GM12801 (cell line): Measurements from ENCODE around the gene RAD51AP2.

Experiments
- CTCF ChIP-seq: IDR thresholded peaks from one replicate; pipeline ENCODE4 v1.5.1; 2011; ENCODE audit warnings: control low read depth; ENCODE audit not compliant: insufficient read length; ENCODE audit errors: extremely low read depth

Gene RAD51AP2

DNA sequence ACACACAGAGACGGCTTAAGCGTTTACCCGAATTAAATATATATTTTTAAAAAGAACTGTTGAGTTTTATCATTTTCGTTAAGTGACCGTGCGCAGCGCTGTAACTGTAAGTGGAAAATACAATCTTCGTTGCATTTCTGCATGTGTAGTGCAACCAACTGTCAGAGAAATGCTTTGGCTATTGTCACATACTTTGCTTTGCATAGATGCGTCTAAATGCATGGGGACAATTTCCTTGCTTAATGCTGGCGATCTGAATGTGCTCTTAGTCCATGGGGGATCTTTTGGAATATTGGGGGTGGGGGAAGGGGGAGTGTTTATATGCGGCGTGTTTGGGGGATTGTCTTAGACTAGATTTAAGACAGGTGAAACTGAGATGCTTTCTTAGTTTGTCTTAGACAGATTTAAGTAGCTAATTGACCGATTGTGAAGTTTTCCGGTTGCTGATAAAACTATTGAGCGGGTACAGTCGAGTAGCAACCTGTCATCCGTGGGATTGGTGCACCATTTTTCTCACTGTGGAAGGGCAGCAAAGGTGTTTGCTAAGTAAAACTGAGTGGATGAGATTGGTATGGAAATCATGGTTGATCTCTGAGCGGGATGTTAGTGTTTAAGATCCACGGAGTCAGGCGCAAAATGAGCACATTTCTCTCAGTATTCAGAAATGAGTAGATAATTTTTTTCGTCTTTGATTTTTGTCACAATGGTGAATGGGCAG is 22.7 kb upstream of the RAD51AP2 start:
- no peak for TF ChIP-seq CTCF

GRCh38 chr2:17540093-17540812 is 22.0 kb upstream of the RAD51AP2 start, which contains the start of gene VSNL1:
Gene VSNL1, plus strand, starts transcription at chr2:17540696. Its CDS starts 51,379 bp downstream, at chr2:17592075.
- TF ChIP-seq CTCF: no peak

DNA sequence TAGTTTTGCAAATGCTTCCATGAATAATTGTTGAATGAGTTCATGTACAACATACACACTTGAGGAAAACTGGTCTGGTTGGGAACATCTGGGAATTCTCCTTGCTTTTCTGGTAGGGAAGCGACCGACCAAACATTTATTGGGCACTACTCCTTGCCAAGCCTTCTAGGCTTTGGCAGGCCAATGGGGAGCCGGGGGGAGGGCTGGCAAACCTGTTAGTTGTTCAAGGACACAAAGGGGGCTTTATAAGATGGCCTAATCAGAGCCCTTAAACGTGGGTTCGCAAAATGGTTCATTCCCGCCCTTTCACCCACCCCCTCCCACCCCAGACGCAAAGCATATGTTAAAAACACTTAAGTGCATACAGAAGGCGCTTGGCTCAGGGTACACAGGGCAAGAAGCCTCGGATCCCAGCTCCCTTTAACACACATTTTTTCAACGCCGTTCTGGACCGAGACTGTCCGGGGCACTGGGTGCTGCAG is 21.4 kb upstream of the RAD51AP2 start:
- no peak for TF ChIP-seq CTCF

DNA sequence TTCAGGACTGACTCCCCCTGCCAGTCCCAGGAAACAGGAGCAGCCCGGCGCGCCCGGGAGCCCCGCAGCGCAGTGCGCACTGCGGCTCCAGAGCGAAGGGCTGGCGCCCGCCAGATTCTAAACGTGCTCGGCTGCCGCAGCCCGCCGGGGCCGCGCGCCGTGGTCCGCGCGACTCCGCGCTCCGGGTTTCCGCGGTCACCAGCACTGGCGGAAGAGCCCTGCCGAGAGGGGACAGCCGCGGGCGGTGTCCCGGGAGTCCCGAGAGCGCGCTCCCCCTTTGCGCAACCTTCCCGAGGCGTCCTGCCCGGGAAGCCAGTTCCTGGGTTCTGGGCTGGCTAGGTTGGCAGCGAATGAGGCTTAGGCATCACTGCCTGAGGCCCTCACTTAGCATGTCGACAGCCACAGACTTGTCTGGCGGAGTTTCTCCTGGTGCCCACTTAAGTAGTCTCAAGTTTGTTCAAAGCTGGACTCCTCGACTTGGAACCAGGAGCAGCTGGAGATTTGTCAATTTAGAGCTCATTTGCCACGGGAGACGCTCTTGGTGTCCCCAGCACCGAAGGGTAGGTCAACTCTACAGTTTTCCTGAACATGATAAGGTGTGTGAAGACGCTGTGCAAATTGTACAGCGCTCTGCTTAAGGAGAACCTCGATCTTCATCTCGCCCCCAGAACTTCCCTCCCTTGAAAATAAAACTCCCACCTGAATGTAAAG is 20.8 kb upstream of the RAD51AP2 start:
- TF ChIP-seq CTCF: no peak

GRCh38 chr2:17538022-17538843 is 20.0 kb upstream of the RAD51AP2 start:
- TF ChIP-seq CTCF: no peak

DNA sequence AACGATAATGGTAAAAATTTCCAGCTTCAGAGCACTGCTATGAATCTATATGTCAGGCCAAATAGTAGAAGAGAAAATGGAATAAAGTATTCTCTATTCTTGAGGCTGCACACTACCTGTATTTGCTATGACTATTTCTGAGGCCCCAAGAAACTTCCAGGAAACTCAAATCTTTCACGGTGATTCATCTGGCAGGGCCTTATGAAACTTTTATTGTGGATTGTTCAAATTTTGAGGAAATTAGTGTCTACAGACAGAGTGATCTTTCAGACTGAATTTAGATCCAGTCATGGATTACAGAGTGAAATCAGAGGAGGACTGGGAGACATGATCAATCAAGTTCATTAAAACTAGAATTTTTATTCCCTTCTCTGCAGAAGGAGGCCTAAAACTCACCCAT is 18.2 kb upstream of the RAD51AP2 start:
- no peak for TF ChIP-seq CTCF

DNA sequence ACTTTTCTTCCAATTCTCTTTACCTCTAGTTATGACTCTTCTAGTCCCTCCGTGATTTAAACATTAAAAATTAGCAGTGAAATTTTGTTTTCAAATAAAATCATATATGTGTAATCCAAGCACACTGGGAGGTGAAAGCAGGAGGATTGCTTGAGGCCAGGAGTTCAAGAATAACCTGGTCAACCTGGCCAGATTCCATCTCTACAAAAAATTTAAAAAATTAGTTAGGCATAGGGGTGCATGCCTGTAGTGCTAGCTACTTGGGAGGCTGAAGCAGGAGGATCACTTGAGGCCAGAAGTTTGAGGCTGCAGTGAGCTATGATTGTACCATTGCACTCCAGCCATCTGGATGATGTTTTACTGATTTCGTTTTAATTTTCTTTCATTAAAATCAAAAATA is 15.3 kb upstream of the RAD51AP2 start:
- no peak for TF ChIP-seq CTCF
